GM19455 (cell line): Measurements from ENCODE around the gene GH2.
"Not testable (repeated sequence)": the region's sequence is repeated elsewhere in the genome, so short reads cannot be mapped to it uniquely, and the experiment has no call there.

Source experiments
- ATAC-seq: cut with Tn5 transposase; IDR thresholded peaks from one replicate; pipeline ENCODE4 v1.9.1; 2021; ENCODE audit not compliant: unreplicated experiment

GH2 gene

DNA sequence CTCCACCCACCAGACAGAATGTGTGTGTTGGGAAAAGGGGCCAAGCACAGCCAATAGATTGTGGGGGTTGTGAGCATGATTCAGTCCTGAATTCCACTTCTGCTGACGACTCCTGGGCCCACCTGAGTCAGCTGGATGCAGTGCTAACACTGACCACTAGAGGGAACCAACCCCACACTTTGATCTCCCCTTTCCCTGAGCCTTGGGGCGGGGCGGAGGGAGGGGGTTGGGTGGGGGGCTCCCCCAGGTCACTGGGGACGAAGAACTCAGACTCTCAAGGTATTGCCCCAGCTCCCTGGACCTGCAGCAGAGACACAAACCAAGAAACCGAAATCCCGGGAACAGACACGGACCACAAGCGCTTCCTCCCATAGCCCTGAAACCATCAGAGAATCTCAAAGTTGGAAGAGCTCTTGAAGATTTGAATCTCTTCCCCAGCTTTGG lies 29.9 kb upstream of the GH2 start:
- ATAC-seq, result no peak

DNA sequence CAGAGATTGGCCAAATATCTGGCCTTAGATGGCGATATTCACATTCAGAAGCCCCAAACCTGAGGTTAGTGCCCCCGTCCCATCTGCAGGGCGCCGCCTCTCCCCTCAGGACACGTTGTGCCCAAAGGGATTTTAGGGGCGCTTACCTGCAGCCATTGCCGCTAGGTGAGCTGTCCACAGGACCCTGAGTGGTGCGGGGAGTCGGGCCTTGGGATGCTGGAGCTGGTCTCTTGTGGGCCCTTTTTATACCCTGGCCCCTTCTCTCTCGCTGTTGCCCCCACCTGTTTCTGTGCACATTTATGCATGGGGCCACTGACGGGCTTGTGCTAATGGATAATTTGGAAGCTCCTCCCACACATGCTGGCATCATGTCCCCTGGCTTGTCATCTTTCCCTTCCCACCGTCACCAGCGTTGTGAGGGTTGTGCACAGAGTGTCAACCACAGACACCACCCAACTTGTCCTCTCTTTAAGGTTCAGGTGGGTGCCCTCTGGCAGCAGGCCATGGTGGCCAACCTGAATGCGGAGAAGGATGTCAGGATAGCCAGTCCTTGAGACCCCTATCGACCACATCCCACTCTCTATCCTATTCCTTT lies 29.4 kb upstream of the GH2 start, which contains the start of gene CSHL1:
Gene CSHL1 (minus strand): TSS at position 218 of the 595 bp plus-strand sequence. CDS start 62 bp downstream, at position 156.
- no peak for ATAC-seq

DNA sequence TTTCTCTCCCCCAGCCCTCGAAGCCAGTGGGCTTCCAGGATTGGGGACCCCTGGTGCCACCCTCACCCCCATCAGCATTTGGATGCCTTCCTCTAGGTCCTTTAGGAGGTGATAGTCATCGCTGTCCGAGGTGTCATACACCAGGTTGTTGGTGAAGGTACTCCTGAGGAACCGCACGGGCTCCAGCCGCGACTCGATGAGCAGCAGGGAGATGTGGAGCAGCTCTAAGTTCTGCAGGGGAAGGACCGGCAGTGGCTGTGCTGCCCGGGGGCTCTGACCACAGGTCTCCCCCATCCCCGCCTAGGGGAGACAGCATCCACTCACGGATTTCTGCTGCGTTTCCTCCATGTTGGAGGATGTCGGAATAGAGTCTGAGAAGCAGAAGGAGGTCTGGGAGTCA lies 28.4 kb upstream of the GH2 start:
- no peak for ATAC-seq

DNA sequence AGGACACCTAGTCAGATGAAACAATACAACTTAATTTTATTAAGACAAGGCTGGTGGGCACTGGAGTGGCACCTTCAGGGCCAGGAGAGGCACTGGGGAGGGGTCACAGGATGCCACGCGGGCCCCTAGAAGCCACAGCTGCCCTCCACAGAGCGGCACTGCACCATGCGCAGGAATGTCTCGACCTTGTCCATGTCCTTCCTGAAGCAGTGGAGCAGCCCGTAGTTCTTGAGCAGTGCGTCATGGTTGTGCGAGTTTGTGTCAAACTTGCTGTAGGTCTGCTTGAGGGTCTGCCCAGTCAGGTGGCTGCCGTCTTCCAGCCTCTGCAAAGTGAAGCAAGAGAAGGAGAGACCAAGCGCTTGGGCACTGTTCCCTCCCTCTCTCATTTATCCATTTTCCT lies 27.8 kb upstream of the GH2 start:
- not testable (repeated sequence) for ATAC-seq

DNA sequence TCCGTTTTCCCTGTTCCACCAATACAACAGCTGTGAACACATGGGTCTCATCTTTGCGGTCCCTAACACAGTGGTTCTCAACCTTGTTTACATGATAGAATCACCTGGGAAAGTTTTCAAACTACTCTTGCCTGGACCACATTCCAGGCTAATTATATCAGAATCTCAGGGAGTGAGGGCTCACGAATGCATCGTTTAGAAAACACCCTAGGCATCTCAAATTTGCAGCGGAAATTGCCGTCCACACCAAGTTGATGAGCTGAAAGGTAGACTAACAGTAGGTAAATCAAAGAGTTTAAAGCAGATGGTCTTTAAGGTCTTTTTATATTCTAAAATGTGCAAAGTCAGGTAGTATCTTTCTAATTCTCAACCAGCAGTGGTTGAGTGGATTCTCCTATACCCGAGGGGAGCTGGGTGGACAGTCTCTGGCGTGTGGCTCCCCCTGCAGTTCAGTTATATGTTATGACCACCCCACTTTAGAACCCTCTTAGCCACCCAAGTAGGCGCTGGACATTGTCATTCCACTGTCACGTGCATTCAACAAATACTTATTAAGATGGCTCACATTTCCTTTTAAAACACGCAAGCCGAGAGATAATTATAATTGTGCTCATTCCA lies 25.5 kb upstream of the GH2 start:
- ATAC-seq, result not testable (repeated sequence)

DNA sequence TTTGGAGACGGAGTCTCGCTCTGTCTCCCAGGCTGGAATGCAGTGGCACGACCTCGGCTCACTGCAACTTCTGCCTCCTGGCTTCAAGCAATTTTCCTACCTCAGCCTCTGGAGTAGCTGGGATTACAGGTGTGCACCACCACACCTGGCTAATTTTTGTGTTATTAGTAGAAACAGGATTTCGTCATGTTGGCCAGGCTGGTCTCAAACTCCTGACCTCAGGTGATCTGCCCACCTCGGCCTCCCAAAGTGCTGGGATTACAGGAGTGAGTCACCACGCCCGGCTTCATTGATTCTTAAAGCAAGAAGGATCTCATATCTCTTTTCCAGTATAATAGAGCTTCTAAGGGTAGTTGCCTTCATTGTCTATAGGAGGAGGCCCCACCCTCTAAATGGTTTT lies 23.1 kb upstream of the GH2 start:
- ATAC-seq, result not testable (repeated sequence)

DNA sequence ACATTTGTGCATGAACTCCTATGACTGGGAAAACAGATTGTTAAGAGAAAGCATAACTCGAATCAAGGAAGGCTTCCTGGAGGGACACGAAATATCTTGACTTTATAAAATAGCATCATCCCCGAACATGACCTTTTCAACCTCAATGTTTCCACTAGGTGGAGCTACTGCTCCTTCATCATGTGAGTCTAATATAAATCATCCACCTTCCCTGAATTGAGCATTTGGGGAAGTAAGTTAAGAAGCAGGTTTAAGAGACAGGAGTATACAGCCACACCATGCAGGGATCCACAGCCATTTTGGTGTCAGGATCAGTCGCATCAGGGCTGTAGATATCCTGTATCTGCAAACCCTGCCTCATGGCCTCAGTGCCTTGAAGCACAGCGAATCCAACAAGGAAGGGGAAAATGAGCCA lies 22.1 kb upstream of the GH2 start:
- ATAC-seq, result not testable (repeated sequence)

DNA sequence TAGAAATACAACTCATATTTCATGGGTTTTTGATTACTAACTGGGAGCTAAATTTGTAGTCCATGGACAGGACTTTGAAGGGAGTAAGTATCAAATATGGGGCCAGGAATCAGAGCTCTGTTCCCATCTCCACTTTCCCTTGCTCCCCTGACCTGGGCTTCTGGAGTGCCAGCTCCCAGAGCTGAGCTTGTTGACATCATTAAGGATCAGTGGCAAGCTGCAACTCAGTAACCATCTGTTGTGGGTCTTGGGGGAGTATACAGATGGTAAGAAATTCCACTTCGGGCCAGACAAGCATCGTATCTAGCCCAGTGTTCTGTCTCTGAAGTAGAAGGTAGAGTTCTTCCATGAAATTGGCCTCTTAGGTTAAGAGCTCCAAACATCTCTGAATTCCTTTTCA lies 20.2 kb upstream of the GH2 start:
- ATAC-seq, result not testable (repeated sequence)

DNA sequence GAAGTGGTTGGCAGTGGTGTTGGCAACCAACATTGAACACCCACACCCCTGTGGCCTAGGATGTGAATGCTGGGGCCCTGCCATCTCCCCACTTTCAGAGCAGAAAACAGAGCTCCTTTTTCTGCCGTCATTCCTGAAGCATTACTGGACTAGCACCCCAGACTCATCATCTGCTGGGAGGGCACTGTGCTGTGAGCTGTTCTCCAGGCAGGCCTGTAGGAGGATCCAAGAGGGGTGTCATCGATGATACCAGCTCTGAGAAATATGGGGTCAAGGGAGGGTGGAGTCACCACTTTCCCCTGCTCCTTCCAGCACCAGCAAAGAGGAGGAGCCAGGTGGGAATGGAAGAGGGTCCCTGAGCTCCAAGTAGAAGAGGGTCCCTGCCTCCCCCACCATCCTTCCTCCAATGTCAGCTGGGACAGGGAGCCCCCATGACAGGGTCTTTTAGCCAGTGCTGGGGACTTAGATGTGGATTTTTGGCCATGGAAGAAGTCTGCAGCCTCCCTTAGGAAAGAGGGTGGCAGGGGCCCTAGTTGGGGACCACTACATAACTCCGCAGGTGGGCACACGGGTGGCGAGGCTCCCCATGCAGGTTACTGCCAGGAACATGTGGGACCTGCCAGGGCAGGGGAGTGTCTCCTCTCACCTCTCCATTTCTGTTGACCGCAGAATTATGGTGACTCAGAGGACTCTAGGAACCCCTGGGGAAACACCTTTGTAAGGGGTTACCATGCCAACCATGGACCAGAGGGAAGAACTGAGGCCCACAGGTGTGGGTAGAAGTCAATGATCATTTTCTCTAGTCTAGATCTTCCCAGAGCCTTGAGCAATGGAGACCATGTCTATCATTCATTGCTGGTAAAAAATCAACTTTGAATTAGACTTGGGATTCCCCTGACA lies 17.4 kb upstream of the GH2 start:
- not testable (repeated sequence) for ATAC-seq

DNA sequence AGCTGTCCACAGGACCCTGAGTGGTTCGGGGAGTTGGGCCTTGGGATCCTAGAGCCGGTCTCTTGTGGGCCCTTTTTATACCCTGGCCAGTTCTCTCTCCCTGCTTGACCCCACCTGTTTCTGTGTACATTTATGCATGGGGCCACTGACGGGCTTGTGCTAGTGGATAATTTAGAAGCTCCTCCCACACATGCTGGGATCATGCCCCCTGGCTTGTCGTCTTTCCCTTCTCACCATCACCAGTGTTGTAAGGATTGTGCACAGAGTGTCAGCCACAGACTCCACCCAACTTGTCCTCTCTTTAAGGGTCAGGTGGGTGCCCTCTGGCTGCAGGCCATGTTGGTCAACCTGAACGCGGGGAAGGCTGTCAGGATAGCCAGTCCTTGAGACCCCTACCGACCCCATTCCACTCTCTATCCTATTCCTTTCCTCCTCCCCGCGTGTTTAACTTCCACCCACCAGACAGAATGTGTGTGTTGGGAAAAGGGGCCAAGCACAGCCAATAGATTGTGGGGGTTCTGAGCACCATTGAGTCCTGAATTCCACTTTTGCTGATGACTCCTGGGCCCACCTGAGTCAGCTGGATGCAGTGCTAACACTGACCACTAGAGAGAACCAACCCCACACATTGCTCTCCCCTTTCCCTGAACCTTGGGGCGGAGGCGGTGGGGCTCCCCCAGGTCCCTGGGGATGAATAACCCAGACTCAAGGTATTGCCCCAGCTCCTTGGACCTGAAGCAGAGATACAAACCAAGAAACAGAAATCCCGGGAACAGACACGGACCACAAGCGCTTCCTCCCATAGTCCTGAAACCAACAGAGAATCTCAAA lies 15.0 kb upstream of the GH2 start, which contains the start of gene CSH1:
Gene CSH1 (minus strand): TSS at position 51 of the 831 bp plus-strand sequence. CDS start 63 bp downstream, outside the sequence.
- ATAC-seq, result not testable (repeated sequence)

DNA sequence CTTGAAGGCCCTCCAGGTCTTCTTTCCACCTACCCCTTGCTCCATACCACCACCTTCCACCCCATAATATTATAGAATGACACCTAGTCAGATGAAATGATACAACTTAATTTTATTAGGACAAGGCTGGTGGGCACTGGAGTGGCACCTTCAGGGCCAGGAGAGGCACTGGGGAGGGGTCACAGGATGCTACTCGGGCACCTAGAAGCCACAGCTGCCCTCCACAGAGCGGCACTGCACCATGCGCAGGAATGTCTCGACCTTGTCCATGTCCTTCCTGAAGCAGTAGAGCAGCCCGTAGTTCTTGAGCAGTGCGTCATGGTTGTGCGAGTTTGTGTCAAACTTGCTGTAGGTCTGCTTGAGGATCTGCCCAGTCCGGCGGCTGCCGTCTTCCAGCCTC lies 13.1 kb upstream of the GH2 start:
- ATAC-seq, result not testable (repeated sequence)

DNA sequence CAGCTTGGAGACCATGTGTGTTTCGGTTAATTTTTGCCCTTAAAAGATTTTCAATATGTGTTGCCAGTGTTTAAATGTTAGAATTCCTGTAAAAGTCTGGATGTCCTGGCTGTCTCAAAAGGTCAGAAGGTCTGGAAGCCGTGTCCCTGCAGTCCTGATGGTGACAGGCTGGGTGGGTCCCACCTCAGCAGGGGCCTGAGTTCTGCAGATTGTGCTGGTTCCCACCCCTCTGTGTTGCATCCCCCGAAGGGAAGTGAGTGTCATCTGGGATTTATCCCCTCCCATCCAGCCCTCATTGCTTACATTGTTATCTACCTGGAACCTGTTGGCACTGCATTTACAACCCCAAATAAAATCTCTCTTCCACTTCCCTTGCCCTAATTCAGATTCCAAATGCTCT lies 12.3 kb upstream of the GH2 start:
- not testable (repeated sequence) for ATAC-seq

DNA sequence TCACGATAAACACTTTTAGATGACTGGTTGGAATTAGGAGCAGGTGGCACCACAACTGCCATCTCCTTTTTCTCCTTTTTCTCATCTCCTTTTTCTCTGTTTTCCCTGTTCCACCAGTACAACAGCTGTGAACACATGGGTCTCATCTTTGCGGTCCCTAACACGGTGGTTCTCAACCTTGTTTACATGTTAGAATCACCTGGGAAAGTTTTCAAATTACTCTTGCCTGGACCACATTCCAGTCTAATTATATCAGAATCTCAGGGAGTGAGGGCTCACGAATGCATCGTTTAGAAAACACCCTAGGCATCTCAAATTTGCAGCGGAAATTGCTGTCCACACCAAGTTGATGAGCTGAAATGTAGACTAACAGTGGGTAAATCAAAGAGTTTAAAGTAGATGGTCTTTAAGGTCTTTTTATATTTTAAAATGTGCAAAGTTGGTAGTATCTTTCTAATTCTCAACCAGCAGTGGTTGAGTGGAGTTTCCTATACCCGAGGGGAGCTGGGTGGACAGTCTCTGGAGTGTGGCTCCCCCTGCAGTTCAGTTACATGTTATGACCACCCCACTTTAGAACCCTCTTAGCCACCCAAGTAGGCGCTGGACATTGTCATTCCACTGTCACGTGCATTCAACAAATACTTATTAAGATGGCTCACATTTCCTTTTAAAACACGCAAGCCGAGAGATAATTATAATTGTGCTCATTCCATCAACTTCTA lies 10.7 kb upstream of the GH2 start:
- ATAC-seq, result not testable (repeated sequence)

DNA sequence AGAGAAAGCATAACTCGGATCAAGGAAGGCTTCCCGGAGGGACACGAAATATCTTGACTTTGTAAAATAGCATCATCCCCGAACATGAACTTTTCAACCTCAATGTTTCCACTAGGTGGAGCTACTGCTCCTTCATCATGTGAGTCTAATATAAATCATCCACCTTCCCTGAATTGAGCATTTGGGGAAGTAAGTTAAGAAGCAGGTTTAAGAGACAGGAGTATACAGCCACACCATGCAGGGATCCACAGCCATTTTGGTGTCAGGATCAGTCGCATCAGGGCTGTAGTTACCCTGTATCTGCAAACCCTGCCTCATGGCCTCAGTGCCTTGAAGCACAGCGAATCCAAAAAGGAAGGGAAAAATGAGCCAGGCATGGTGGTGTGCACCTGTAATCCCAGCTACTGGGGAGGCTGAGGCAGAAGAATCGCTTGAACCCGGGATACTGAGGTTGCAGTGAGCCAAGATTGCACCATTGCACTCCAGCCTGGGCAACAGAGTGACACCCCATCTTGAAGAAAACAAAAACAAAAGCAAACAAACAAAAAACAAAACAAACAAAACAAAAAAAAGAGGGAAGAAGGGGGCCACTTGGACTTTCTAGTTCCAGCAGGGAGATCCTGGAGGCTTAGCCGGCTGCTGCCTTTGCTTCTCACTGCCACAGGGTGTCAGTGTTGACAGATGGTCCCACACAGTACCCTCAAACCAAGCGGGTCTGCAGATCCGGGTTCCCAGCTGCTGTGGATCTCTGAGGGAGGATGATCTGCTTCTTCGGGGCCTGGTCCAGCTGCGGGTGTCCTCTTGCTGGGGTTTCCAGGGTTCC lies 7.5 kb upstream of the GH2 start:
- ATAC-seq, result not testable (repeated sequence)

DNA sequence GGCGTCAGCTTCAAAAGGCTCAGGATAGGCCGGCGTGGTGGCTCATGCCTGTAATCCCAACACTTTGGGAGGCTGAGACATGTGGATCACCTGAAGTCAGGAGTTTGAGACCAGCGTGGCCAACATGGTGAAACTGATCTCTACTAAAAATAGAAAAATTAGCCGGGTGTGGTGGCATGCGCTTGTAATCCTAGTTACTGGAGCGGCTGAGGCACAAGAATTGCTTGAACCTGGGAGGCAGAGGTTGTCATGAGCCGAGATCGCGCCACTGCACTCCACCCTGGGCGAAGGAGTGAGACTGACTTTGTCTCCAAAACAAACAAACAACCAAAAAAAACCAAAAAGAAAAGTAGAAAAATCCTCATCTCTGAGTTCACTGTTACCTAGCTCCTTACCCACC lies 3.4 kb upstream of the GH2 start:
- ATAC-seq, result not testable (repeated sequence)

DNA sequence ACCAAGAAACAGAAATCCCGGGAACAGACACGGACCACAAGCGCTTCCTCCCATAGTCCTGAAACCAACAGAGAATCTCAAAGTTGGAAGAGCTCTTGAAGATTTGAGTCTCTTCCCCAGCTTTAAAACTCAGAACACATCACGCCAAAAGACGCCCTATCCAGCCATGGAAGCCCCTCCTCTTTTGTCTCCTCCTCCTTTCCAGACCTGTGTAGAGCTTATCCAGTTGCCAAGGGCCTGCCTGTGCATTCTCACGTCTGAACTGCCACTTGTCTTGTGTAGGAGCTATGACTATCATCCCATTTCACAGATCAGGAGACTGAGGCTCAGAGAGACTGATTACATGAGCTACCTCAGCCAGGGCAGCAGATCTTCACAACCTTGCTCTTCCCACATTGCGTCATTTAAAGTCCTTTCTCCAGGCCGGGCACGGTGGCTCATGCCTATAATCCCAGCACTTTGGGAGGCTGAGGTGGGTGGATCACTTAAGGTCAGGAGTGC lies 932 bp upstream of the GH2 start:
- not testable (repeated sequence) for ATAC-seq

DNA sequence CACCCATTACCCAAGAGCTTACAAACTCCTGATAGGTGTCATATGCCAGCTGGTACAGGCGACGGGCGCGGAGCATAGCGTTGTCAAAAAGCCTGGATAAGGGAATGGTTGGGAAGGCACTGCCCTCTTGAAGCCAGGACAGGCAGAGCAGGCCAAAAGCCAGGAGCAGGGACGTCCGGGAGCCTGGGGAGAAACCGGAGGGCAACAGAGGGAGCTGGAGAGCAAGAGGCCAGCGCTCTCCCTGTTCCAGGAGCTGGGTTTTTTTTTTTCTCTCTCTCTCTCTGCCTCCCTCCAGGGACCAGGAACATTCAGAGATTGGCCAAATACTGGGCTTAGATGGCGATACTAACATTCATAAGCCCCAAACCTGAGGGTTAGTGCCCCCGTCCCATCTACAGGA lies 407 bp downstream of the GH2 start:
- not testable (repeated sequence) for ATAC-seq

DNA sequence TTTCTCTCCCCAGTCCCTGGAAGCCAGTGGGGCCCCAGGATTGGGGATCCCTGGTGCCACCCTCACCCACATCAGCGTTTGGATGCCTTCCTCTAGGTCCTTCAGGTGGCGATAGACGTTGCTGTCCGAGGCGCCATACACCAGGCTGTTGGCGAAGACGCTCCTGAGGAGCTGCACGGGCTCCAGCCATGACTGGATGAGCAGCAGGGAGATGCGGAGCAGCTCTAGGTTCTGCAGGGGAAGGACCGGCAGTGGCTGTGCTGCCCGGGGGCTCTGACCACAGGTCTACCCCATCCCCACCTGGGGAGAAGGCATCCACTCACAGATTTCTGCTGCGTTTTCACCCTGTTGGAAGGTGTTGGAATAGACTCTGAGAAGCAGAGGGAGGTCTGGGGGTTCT lies 1.0 kb downstream of the GH2 start:
- no peak for ATAC-seq

DNA sequence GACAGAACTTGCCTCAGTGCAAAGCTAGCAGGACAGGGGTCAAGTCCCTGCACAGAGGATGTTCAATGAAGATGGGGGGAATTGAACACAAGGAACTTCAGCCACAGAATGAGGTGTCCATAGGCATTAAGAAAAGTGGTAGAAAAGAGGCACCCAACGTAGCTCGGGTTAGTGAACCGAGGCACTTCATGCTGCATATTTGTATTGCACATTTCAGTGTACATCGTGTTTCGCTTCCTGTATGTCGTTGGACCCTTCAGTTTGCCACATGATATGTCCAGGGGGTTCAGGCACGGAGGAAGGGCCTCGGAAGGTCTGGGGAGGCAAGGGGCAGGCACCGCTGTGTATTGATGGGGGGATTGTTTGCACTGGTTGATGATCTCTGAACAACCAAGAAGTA lies 3.3 kb downstream of the GH2 start:
- ATAC-seq, result not testable (repeated sequence)
